NCI-H1694 (cell line): Measurements from ENCODE around the gene NUP43.
"Not testable (repeated sequence)": the region's sequence is repeated elsewhere in the genome, so short reads cannot be mapped to it uniquely, and the experiment has no call there.

Experiments
- DNase-seq: peaks from one replicate; lab custom pipeline; 2025; lab: John Stamatoyannopoulos, UW

Gene NUP43

GRCh38 chr6:149746147-149746946, at the start of gene NUP43:
NUP43 (minus strand) TSS chr6:149746529; CDS start chr6:149746495, 34 bp downstream.
- peak; percentile 82 for DNase-seq

GRCh38 chr6:149783551-149783950, 37.2 kb upstream of the NUP43 start:
- no peak for DNase-seq

GRCh38 chr6:149782337-149782736, 36.0 kb upstream of the NUP43 start:
- no peak for DNase-seq

GRCh38 chr6:149781715-149782114, 35.4 kb upstream of the NUP43 start:
- DNase-seq = no peak

- no peak for DNase-seq
These were observed 33.3 kb upstream of the NUP43 start for GRCh38 chr6:149779644-149779963.

- no peak for DNase-seq
These were observed 31.3 kb upstream of the NUP43 start for GRCh38 chr6:149777624-149778023.

GRCh38 chr6:149771925-149772324, 25.6 kb upstream of the NUP43 start:
- no peak for DNase-seq

- no peak for DNase-seq
These were observed 24.9 kb upstream of the NUP43 start for GRCh38 chr6:149771185-149771584.

- DNase-seq = no peak
These were observed 23.3 kb upstream of the NUP43 start for GRCh38 chr6:149769676-149770075.

GRCh38 chr6:149766156-149766769, 19.9 kb upstream of the NUP43 start:
- DNase-seq = no peak

- DNase-seq = no peak
These were observed 17.5 kb upstream of the NUP43 start for GRCh38 chr6:149763866-149764265.

- DNase-seq = no peak
These were observed 15.1 kb upstream of the NUP43 start for GRCh38 chr6:149761438-149761837.

- no peak for DNase-seq
These were observed 9.9 kb upstream of the NUP43 start for GRCh38 chr6:149756261-149756636.

GRCh38 chr6:149755300-149756260, 9.3 kb upstream of the NUP43 start:
- no peak for DNase-seq

- no peak for DNase-seq
These were observed 8.2 kb upstream of the NUP43 start for GRCh38 chr6:149754548-149754947.

GRCh38 chr6:149753374-149753637, 7.0 kb upstream of the NUP43 start:
- not testable (repeated sequence) for DNase-seq

GRCh38 chr6:149752600-149753373, 6.5 kb upstream of the NUP43 start:
- DNase-seq = no peak

GRCh38 chr6:149751920-149752319, 5.6 kb upstream of the NUP43 start:
- not testable (repeated sequence) for DNase-seq

- no peak for DNase-seq
These were observed 4.9 kb upstream of the NUP43 start for GRCh38 chr6:149751239-149751638.

GRCh38 chr6:149750136-149750609, 3.8 kb upstream of the NUP43 start:
- peak; percentile 8 for DNase-seq

GRCh38 chr6:149749594-149750135, 3.3 kb upstream of the NUP43 start, which contains the start of gene PCMT1:
PCMT1 (plus strand) TSS chr6:149749741; CDS start chr6:149749902, 161 bp downstream.
- DNase-seq = peak; percentile 65
